Astrocyte (in vitro differentiated cells and primary cell): Measurements from ENCODE around the gene APEX1. TPM values are rescaled to one million over a fixed set of nuclear protein-coding genes. Genes with fewer than 3 reads are reported as not detected.

Experiments
- DNase-seq: peaks from one replicate; pipeline ENCODE4 v3.0.0-alpha.2; 2010; ENCODE audit warnings: low read depth
- FAIRE-seq: peaks from 2 replicates; lab custom pipeline; 2011; peaks lifted over from hg19 to GRCh38; lab: Jason Lieb, UNC
- H2AFZ ChIP-seq: 2 replicates; pipeline ENCODE4 v1.6.0; 2012; ENCODE audit warnings: low read depth, low read length, inconsistent platforms
- H3K27ac ChIP-seq: 2 replicates; pipeline ENCODE4 v1.5.1; 2011; ENCODE audit warnings: low read depth, low read length, inconsistent platforms
- H3K27me3 ChIP-seq: 2 replicates; pipeline ENCODE4 v1.6.0; 2011; ENCODE audit warnings: low read length, inconsistent platforms; ENCODE audit not compliant: insufficient read depth
- H3K36me3 ChIP-seq: 2 replicates; pipeline ENCODE4 v1.5.1; 2011; ENCODE audit warnings: low read length, inconsistent platforms; ENCODE audit not compliant: insufficient read depth
- H3K4me1 ChIP-seq: 2 replicates; pipeline ENCODE4 v1.5.1; 2011; ENCODE audit warnings: low read length, inconsistent platforms; ENCODE audit not compliant: insufficient read depth
- H3K4me2 ChIP-seq: 2 replicates; pipeline ENCODE4 v1.6.0; 2012; ENCODE audit warnings: low read length, inconsistent platforms
- H3K4me3 ChIP-seq: 2 replicates; pipeline ENCODE4 v1.5.1; 2011; ENCODE audit warnings: low read depth, mild to moderate bottlenecking, low read length, inconsistent platforms; ENCODE audit not compliant: insufficient read depth
- H3K79me2 ChIP-seq: 2 replicates; pipeline ENCODE4 v1.6.0; 2012; ENCODE audit warnings: mild to moderate bottlenecking, low read length, inconsistent platforms; ENCODE audit not compliant: insufficient read depth
- H3K9ac ChIP-seq: 2 replicates; pipeline ENCODE4 v1.6.0; 2012; ENCODE audit warnings: mild to moderate bottlenecking, low read length, inconsistent platforms
- H3K9me3 ChIP-seq: 2 replicates; pipeline ENCODE4 v1.5.1; 2012; ENCODE audit warnings: low read depth, mild to moderate bottlenecking, low read length, inconsistent platforms; ENCODE audit not compliant: insufficient read depth
- H4K20me1 ChIP-seq: 2 replicates; pipeline ENCODE4 v1.6.0; 2012; ENCODE audit warnings: low read length, inconsistent platforms; ENCODE audit not compliant: insufficient read depth
- H3K27ac Mint-ChIP-seq: one replicate; pipeline ENCODE4 v1.8.0; 2021; ENCODE audit warnings: mild to moderate bottlenecking, mixed read lengths; ENCODE audit not compliant: unreplicated experiment
- H3K27me3 Mint-ChIP-seq: one replicate; pipeline ENCODE4 v1.8.0; 2021; ENCODE audit warnings: low read depth, mixed read lengths; ENCODE audit not compliant: unreplicated experiment
- H3K36me3 Mint-ChIP-seq: one replicate; pipeline ENCODE4 v1.8.0; 2021; ENCODE audit warnings: low read depth, mixed read lengths; ENCODE audit not compliant: unreplicated experiment
- H3K4me1 Mint-ChIP-seq: one replicate; pipeline ENCODE4 v1.8.0; 2021; ENCODE audit warnings: low read depth, mixed read lengths; ENCODE audit not compliant: unreplicated experiment
- H3K4me3 Mint-ChIP-seq: one replicate; pipeline ENCODE4 v1.8.0; 2021; ENCODE audit warnings: mild to moderate bottlenecking, moderate library complexity, mixed read lengths; ENCODE audit not compliant: unreplicated experiment
- H3K9me3 Mint-ChIP-seq: one replicate; pipeline ENCODE4 v1.8.0; 2021; ENCODE audit warnings: mild to moderate bottlenecking, mixed read lengths; ENCODE audit not compliant: unreplicated experiment
- CTCF ChIP-seq: IDR thresholded peaks from 2 replicates; pipeline ENCODE4 v1.5.1; 2011; ENCODE audit warnings: low read depth, mild to moderate bottlenecking, inconsistent platforms, low read length, moderate library complexity; ENCODE audit not compliant: insufficient read depth
- EZH2 ChIP-seq: IDR thresholded peaks from 2 replicates; pipeline ENCODE4 v1.6.1; 2012; ENCODE audit warnings: mild to moderate bottlenecking, low read length, inconsistent platforms; ENCODE audit not compliant: insufficient read depth
- total RNA-seq: library from RNA; stranded (reverse); gene quantifications from 2 replicates; pipeline ENCODE4 v1.2.1, GENCODE V29; 2021

Gene APEX1
- total RNA-seq, 1 donor from 2014 or later, result 142 TPM

- Mint-ChIP-seq H3K36me3 (peaks cover 7% of the 10 kb centered on the region), H3K27me3 (no peaks in the 10 kb centered on the region), H3K4me3 (peak overlapping the region; percentile 97), H3K4me1 (peaks cover 14% of the 10 kb centered on the region), H3K9me3 (no peaks in the 10 kb centered on the region), H3K27ac (peak overlapping the region; percentile 99)
- FAIRE-seq, result no peak
- Histone ChIP-seq H3K79me2 (peaks cover 31% of the 10 kb centered on the region), H3K27ac (peak overlapping the region; percentile 84), H3K9ac (peak overlapping the region; percentile 89), H3K27me3 (no peaks in the 10 kb centered on the region), H3K4me1 (peaks cover 4% of the 10 kb centered on the region), H3K4me3 (peak overlapping the region; percentile 77), H4K20me1 (peaks cover 21% of the 10 kb centered on the region), H3K9me3 (no peaks in the 10 kb centered on the region), H2AFZ (no peak overlapping the region), H3K4me2 (peak overlapping the region; percentile 93), H3K36me3 (peaks cover 10% of the 10 kb centered on the region)
- no peak for DNase-seq
- no peak for TF ChIP-seq EZH2
- no peak for TF ChIP-seq CTCF
These were observed 42.6 kb upstream of the APEX1 start for GRCh38 chr14:20412411-20412810.

GRCh38 chr14:20412876-20413743 lies 41.9 kb upstream of the APEX1 start, which contains the start of gene TEP1:
Gene TEP1 (minus strand): TSS chr14:20413501. CDS start chr14:20408439, 5,062 bp downstream.
- Histone ChIP-seq H3K9ac (peak within 1 kb of the TSS; percentile 89), H3K9me3 (no peaks in the 10 kb centered on the region), H3K27ac (peak within 1 kb of the TSS; percentile 84), H3K27me3 (no peaks in the 10 kb centered on the region), H3K4me2 (peak within 1 kb of the TSS; percentile 93), H3K79me2 (peaks cover 29% of the 10 kb centered on the region), H3K4me1 (peaks cover 4% of the 10 kb centered on the region), H2AFZ (peak within 1 kb of the TSS; percentile 94), H4K20me1 (peaks cover 15% of the 10 kb centered on the region), H3K4me3 (peak within 1 kb of the TSS; percentile 77), H3K36me3 (peaks cover 5% of the 10 kb centered on the region)
- TF ChIP-seq CTCF, result no peak
- TF ChIP-seq EZH2, result no peak
- H3K4me1 Mint-ChIP-seq, result peaks cover 11% of the 10 kb centered on the region
- DNase-seq, result peak; percentile 73
- FAIRE-seq, result no peak
- peaks cover under 1% of the 10 kb centered on the region for H3K27me3 Mint-ChIP-seq
- H3K27ac Mint-ChIP-seq, result peak within 1 kb of the TSS; percentile 99
- peak within 1 kb of the TSS; percentile 97 for H3K4me3 Mint-ChIP-seq
- H3K9me3 Mint-ChIP-seq, result no peaks in the 10 kb centered on the region
- H3K36me3 Mint-ChIP-seq, result no peaks in the 10 kb centered on the region

DNA sequence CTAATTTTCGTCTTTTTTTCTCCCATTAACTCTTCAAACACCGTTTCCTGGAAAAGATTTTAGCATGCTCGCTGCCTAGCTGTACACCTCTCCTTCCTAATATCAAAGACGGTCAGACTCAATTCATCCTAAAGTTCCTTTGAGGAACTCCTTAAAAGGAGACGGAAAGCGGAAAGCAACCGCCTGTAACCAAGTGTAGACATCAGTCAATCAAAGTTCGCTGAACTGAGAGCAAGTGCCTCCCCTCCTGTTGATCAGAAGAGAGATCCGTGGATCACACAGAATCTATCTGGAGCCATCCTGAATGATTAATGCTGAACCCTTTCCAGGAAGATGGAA lies 41.3 kb upstream of the APEX1 start:
- DNase-seq (no peak), FAIRE-seq (no peak)
- no peaks in the 10 kb centered on the region for H3K36me3 ChIP-seq
- no peaks in the 10 kb centered on the region for H3K36me3 Mint-ChIP-seq
- peak overlapping the region; percentile 99 for H3K27ac Mint-ChIP-seq
- no peaks in the 10 kb centered on the region for H3K9me3 ChIP-seq
- peaks cover 11% of the 10 kb centered on the region for H4K20me1 ChIP-seq
- peak overlapping the region; percentile 84 for H3K27ac ChIP-seq
- H3K27me3 ChIP-seq, result no peaks in the 10 kb centered on the region
- H3K4me3 Mint-ChIP-seq, result peak overlapping the region; percentile 97
- H3K79me2 ChIP-seq, result peaks cover 25% of the 10 kb centered on the region
- peaks cover 4% of the 10 kb centered on the region for H3K4me1 ChIP-seq
- H3K4me2 ChIP-seq, result peak overlapping the region; percentile 93
- peaks cover 8% of the 10 kb centered on the region for H3K4me1 Mint-ChIP-seq
- H3K9ac ChIP-seq, result peak overlapping the region; percentile 89
- no peaks in the 10 kb centered on the region for H3K9me3 Mint-ChIP-seq
- H3K4me3 ChIP-seq, result peak overlapping the region; percentile 77
- TF ChIP-seq CTCF (no peak), EZH2 (no peak)
- peaks cover 5% of the 10 kb centered on the region for H3K27me3 Mint-ChIP-seq
- peak overlapping the region; percentile 94 for H2AFZ ChIP-seq
